22Rv1 (cell line): Measurements from ENCODE around the gene TRUB1.

Source experiments
- H3K27ac ChIP-seq: fragments of 450-650 bp; 2 replicates; pipeline ENCODE4 v1.5.1; 2017
- ZFX ChIP-seq: fragments of 450-650 bp; IDR thresholded peaks from 2 replicates; pipeline ENCODE4 v1.6.1; 2017; ENCODE audit warnings: antibody characterized with exemption, borderline replicate concordance
- TF ChIP-seq, protein P1 (sequence below): fragments of 450-650 bp; IDR thresholded peaks from 2 replicates; pipeline ENCODE4 v1.5.1; 2017; ENCODE audit warnings: mild to moderate bottlenecking

Gene TRUB1

DNA sequence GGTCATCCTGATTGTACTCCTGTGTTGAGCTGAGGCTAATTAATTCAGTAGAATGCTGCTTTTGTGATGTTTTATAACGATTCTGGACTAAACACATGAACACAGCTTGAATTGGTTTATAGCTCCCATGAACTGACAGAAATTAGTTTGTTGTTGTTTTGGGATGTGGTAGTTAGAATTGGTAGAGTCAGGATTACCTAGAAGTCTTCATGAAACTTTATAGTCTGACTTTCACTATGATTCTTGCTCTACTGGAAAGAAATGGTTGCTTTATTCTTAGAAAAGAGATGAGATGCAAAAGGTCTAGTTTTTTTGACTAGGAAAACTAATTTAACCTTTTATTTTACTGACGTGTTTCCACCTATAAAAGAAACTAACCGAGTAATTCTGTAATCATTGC lies 23.4 kb upstream of the TRUB1 start:
- H3K27ac ChIP-seq = no peak overlapping the region
- TF ChIP-seq, protein P1, sequence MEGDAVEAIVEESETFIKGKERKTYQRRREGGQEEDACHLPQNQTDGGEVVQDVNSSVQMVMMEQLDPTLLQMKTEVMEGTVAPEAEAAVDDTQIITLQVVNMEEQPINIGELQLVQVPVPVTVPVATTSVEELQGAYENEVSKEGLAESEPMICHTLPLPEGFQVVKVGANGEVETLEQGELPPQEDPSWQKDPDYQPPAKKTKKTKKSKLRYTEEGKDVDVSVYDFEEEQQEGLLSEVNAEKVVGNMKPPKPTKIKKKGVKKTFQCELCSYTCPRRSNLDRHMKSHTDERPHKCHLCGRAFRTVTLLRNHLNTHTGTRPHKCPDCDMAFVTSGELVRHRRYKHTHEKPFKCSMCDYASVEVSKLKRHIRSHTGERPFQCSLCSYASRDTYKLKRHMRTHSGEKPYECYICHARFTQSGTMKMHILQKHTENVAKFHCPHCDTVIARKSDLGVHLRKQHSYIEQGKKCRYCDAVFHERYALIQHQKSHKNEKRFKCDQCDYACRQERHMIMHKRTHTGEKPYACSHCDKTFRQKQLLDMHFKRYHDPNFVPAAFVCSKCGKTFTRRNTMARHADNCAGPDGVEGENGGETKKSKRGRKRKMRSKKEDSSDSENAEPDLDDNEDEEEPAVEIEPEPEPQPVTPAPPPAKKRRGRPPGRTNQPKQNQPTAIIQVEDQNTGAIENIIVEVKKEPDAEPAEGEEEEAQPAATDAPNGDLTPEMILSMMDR = no peak
- TF ChIP-seq ZFX = no peak

DNA sequence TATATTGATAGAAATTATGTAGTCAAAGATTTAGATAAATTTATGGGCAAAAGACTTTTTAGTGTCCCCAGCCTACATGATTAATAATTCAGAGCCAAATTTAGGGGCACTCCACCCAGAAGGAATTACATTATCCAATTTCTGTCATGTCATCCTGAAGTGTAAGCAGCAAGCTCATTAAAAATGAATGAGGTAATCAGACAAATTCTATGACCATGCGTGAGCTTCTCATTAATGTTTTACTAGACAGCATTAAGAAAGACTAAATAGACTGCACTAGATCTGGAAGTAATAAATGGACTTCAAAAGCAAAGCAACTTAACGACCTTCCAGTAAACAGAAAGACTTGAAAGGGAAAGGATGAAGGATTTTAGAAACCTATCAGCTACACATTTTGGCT lies 22.7 kb upstream of the TRUB1 start:
- H3K27ac ChIP-seq = no peak overlapping the region
- no peak for TF ChIP-seq ZFX
- TF ChIP-seq, protein P1 = no peak

DNA sequence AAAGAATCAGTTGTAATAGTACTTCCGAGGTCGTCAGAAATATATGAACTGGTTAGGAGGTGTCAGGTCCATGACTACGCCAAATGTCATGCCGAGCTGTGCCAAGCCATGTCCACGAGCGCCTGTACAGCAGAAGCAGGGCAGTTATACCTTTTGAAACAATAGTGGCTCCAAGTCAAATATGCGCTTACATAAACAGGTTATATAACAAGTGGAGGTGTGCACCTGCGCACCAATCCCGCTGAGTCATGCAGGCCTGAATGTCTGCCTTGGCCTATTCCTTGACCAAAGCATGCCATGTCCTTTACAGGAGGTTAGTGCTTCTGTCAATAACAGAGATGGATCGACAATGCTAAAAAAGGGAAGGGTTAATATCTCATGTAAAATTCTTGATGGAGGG lies 21.3 kb upstream of the TRUB1 start:
- TF ChIP-seq, protein P1 = no peak
- TF ChIP-seq ZFX = no peak
- no peak overlapping the region for H3K27ac ChIP-seq

DNA sequence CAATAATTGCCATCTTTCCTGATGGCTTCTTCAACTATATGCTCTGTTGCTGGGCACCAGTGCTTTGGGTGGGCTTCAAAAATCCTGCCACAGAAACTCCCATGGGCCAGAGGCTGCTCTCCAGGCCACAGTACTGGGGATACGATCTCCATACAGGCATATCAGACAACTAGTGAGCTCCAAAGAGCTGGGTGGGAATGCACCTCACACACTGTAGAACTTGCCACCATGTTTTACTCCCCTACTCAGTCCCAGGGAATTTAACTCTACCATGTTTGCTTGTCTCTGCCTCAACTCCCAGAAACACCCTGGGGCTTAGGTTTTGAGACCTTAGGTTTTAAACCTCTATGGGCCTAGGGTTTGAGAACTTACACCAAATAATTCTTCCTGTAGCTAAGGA lies 20.5 kb upstream of the TRUB1 start:
- TF ChIP-seq, protein P1 = no peak
- no peak for TF ChIP-seq ZFX
- no peak overlapping the region for H3K27ac ChIP-seq

DNA sequence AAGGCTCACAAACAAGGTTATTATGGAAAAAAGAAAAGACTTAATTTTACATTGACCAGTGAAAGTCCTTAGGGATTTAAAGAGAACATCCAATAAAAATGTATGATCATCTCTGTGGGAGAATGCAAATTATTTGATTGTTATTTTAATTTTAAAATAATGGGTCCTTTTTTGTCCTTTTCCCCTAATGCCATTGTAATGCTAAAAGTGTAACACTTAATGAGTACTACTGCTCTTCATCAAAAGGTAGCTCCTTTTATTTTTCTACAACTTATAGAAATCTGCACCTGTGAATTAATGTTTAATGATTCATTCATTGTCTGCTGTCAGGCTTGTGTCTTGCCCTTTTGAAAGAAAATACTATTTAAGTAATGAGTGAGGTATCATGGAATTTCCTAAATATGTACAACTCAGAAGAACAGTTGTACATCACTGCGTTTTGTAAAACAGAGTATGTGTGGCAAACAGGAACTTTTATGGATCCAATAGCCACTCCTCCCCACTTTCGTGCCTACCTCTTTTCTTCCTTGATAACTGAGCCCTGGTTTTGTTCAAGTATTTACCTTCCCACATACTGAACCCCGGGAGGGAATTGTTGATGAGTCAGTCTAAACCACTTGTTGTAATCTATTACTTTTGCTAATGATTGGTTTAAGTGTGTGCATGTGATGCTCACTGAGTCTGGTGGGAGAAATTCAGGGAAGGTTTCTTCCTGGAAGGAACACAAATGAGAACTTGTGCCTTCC lies 19.9 kb upstream of the TRUB1 start:
- TF ChIP-seq ZFX = no peak
- TF ChIP-seq, protein P1 = no peak
- no peak overlapping the region for H3K27ac ChIP-seq

DNA sequence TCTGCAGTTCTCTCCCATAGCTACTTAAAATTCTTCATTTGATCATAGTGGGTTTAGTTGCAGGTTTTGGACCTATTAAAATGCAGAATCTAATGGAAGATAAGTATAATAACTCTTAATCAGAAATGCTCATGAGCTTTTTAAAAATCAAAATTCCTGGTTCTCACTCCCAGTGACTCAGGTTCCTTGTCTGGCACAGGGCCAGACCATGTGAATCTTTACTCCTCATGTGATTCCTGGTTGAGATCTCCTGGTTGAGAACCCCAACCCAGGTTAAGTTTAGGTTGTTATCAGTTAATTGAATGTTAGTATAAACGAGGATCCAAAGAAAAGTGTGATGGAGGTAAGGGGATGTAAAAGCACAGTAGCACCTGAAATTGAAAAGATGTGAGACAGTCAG lies 17.5 kb upstream of the TRUB1 start:
- no peak overlapping the region for H3K27ac ChIP-seq
- TF ChIP-seq ZFX = no peak
- TF ChIP-seq, protein P1 = no peak

DNA sequence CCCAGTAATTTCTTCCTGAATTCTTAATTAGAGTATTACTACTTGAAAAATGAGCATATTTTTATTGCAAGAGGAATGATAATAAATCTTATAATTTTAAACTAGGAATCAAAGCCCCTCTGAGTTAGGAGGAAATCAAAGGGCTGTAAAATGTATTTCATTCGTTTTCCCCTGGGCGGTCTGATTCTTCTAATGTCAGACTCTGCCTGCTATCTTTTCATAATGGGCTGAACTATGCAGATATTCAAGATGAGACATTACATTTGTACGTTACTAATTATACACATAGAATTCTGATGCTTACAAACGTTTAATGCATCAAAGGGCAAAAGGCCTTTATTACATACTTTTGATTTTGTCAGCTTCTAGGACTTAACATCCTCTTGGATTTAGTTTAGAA lies 16.0 kb upstream of the TRUB1 start:
- no peak overlapping the region for H3K27ac ChIP-seq
- TF ChIP-seq ZFX = no peak
- TF ChIP-seq, protein P1 = no peak
